Stimulated activated CD4-positive, alpha-beta T cell treated with anti-CD3 and anti-CD28 coated beads, Interleukin-15, amount 100 ng/mL, for 1 hour (primary cell): Measurements from ENCODE around the gene RPL27A.
"Not testable (repeated sequence)": the region's sequence is repeated elsewhere in the genome, so short reads cannot be mapped to it uniquely, and the experiment has no call there.

ENCODE experiments used
- DNase-seq, 2 donors: peaks; one replicate each; pipeline ENCODE4 v3.0.0-alpha.2; 2020; ENCODE audit warnings: low read depth in 1 of 2, low spot score in 1 of 2

The RPL27A gene

GRCh38 chr11:8682303-8683114, at the start of gene RPL27A, which contains the start of gene TRIM66:
TSS of gene RPL27A (plus strand) at chr11:8682792. CDS start at chr11:8682814, 22 bp downstream.
TSS of gene TRIM66 (minus strand) at chr11:8682665. CDS start at chr11:8672274, 10,391 bp downstream.
- peak; percentile 99 to 100 for DNase-seq

GRCh38 chr11:8634498-8634897, 48.1 kb upstream of the RPL27A start:
- no peak for DNase-seq

- no peak for DNase-seq
These were observed 46.5 kb upstream of the RPL27A start for GRCh38 chr11:8636127-8636526.

DNA sequence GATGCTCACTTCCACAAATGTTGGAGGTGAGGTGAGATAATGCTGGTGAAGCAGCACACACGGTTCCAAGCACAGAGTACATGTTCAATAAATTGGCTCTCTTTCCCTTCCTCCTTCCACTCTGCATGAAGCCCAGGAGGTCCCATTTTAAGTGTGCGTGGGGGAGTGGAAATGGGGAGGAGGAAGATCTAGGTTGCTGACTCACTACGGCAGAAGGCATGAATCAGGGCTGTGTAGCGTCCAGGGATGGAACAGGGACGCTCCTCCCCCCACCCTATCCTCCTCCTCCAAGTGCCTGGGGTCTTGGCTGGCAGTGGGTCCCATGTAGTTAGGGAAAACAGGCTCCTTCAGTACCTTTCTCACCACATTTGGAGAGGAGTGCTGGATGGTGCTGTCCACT, 44.3 kb upstream of the RPL27A start:
- DNase-seq, result no peak

GRCh38 chr11:8639655-8640054, 42.9 kb upstream of the RPL27A start:
- DNase-seq, result no peak

DNA sequence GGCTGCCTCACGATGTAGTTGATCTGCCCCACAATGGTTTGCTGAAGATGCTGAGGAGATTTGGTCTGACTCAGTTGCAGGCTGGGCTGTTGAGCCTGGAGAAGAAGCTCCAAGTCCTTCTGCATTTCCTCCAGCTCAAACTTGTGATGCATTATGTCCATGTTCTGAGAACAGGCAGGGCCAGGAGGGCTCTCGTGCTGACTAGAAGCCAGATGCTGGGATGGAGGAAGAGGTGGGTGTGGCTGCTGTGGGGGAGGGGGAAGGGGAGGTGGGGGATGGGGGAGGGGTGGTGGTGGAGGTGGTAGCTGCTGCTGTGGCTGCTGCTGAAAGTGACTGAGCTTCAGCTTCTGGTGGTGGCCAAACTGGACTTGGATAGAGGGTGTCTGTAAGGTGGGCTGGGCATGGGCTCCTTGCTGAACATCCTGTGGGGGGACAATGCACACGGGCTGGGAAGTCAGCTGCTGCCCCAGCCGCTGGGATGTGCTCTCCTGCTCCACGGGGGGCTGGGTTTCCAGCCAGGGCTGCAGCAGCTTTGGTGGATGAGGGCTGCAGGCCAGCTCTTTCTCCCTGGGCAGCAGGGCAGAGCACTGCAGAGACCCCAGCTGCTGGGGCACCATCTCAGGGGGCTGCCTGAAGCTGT, 42.2 kb upstream of the RPL27A start:
- DNase-seq, result no peak

DNA sequence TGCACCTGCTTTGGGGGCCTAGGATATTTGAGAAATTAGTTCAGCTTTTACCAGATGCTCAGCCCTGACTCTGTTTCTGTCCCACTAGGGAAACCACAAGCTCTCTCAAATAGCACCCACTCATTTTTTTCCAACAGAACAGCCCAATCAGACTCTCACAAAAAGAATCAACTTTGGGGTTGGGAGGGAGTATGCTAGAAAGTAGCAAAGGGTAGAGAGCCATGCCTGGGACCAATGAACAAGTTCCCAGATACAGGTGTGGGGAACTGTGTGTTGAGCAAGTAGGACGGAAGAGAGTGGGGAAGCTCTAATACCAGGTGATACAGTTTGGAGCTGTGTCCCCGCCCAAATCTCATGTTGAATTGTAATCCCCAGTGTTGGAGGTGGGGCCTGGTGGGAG, 41.3 kb upstream of the RPL27A start:
- DNase-seq, result no peak

GRCh38 chr11:8642196-8642841, 40.3 kb upstream of the RPL27A start:
- no peak for DNase-seq

GRCh38 chr11:8646873-8647272, 35.7 kb upstream of the RPL27A start:
- no peak for DNase-seq

GRCh38 chr11:8649361-8649760, 33.2 kb upstream of the RPL27A start:
- DNase-seq, result no peak

- no peak for DNase-seq
These were observed 32.1 kb upstream of the RPL27A start for GRCh38 chr11:8650401-8650990.

DNA sequence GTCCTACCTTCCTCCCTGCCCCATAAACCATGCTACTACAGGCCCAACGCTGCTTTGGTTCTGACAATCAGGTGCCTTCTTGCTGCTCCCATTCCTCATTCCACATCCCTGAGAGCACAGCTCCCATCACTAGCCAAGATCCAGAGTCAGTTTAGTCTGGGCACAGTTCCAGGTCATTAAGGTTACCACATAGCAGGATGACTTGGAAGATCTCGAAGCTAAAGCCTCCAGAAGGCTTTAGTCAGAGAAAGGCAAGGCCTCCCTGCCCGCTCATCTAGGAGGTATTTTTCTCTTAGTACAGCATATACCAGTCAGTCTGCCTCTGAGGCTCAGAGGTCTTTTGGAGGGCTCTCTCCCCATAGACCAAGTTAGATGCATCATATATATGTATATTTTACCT, 30.5 kb upstream of the RPL27A start:
- DNase-seq, result no peak

DNA sequence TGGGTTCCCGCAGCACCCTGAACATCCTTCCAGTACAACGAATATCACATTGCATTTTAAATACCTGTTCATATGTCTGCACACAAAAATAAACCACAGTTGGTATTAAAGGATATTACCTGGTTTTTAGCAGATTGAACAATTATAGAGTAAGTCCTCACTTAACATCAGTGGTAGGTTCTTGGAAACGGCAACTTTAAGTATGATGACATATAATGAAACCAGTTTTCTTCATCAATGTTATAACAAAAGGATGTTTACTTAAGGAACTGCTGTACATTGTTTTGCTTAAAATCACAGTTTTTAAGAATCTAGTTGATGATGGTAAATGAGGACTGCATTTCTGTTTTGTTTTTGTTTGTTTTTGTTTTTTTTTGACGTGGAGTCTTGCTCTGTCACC, 28.1 kb upstream of the RPL27A start:
- no peak for DNase-seq

GRCh38 chr11:8656291-8656690, 26.3 kb upstream of the RPL27A start:
- DNase-seq, result no peak

GRCh38 chr11:8658321-8659057, 24.1 kb upstream of the RPL27A start:
- no peak for DNase-seq

- DNase-seq, result no peak
These were observed 21.4 kb upstream of the RPL27A start for GRCh38 chr11:8661001-8661795.

DNA sequence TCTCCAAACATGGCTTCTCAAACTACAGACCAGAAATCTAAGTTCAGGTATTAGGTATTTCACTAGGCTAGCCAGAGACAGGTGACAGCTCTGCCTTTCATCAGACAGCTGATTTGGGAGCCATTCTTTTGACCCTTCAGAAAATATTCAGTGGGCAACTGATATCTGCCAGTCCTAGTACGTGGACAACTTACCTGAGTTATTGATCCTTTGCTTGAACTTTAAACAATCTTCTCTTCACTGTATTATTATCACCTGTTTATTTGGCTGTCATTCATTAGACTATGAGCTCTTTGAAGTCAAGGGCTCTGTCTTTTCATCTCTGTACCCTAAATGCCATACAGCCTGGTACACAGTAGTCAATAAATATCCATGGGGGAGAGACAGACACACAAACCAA, 17.4 kb upstream of the RPL27A start:
- DNase-seq, result no peak

GRCh38 chr11:8670081-8670480, 12.5 kb upstream of the RPL27A start:
- not testable (repeated sequence) for DNase-seq

- no peak for DNase-seq
These were observed 11.4 kb upstream of the RPL27A start for GRCh38 chr11:8671193-8671612.

GRCh38 chr11:8671651-8672062, 10.9 kb upstream of the RPL27A start:
- no peak for DNase-seq
